Measurements from ENCODE around the gene TMEM163.

The TMEM163 gene

GRCh38 chr2:134452042-134452733 lies 266.6 kb downstream of the TMEM163 start:
- DNase-seq: no peak

DNA sequence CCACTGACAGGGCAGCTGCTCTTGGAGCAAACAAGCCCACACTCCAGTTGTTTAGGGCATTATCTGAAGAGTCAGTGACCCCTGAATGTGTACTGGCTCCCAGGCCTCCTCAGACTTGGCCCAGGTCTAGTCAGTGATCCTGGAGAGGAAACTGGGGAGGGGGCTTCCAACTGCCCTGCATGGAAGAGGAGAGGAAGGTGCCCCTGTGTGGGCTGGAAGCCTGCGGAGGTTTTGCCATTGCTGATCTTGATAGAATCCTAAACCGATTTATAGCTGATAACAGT lies 267.5 kb downstream of the TMEM163 start:
- no peak for DNase-seq

- no peak for DNase-seq
These were observed 268.9 kb downstream of the TMEM163 start for GRCh38 chr2:134449751-134450513.

GRCh38 chr2:134449157-134449556 lies 269.6 kb downstream of the TMEM163 start:
- no peak for DNase-seq

DNA sequence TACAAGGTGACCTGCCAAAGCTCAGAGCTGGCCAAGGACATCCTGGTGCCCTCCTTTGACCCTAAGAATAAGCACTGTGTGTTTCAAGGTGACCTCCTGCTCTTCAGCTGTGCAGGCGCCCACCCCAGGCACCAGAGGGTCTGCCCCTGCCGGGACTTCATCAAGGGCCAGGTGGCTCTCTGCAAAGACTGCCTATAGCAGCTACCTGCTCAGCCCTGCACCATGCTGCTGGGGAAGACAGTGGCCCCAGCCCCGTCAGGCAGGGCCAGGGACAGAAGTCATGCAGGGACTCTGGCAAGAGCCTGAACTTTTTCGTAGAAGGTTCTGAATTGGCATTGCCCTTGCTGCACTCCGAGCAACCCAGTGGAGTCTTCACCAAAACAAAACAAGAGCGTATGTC lies 270.1 kb downstream of the TMEM163 start:
- DNase-seq: no peak

- DNase-seq: no peak
These were observed 271.1 kb downstream of the TMEM163 start for GRCh38 chr2:134447669-134448068.

DNA sequence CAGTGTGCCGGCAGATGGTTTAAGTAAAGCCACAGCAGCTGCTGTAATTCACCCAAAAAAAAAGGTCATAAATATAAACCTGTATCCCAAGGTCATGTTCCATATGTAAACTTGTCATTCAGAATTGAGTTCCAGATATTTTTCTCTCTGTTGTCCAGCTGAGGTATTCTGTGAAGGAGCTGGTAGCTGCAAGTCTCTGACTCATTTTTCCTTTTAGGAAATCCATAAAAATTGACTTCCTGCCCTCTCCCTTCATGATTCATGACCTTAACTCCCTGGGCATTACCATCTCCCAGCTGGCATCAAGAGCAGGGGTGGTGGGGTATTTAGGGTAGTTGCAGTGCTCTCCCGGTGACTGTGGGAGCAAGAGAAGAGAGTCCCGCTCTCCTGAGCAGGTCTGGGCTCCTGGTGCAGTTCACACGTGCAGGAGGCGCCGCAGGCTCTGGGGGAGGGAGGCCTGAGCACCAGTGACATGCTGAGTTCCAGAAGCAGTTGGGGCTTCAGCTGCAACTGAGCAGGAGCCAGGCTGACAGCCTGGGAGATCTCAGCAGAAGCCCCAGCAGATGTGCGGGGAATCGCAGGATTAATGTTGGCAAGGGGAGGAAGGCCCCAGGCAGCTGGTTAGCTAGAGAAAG lies 272.3 kb downstream of the TMEM163 start:
- DNase-seq: no peak

- DNase-seq: no peak
These were observed 272.8 kb downstream of the TMEM163 start for GRCh38 chr2:134445985-134446382.

- no peak for DNase-seq
These were observed 273.7 kb downstream of the TMEM163 start for GRCh38 chr2:134445116-134445515.

GRCh38 chr2:134443814-134444480 lies 274.9 kb downstream of the TMEM163 start:
- DNase-seq: no peak

- no peak for DNase-seq
These were observed 277.5 kb downstream of the TMEM163 start for GRCh38 chr2:134441153-134441863.

DNA sequence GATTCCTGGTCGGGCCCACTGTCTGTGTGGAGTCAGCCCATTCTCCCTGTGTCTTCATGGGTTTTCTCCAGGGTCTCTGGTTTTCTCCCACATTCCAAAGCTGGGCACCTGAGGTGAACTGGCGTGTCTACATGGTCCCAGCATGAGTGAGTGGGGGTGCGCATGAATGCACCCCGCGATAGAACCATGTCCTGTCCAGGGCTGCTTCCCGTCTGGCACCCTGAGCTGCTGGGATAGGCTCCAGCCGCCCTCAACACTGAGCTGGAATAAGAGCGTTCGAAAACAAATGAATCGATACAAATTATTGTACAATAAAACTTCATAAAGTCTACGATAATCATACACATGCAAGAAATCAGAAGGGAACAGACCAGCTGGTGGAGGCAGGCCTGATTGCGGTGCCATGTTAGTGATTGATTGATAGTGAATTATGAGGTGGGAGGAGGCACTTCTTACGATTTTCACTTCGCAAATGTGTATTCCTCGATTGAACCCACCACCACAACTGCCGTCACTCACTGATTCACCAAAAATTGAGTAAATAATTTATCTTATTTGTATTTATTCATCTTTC lies 278.4 kb downstream of the TMEM163 start:
- no peak for DNase-seq

GRCh38 chr2:134438371-134438770 lies 280.4 kb downstream of the TMEM163 start:
- DNase-seq: no peak

GRCh38 chr2:134436706-134437105 lies 282.1 kb downstream of the TMEM163 start:
- no peak for DNase-seq

DNA sequence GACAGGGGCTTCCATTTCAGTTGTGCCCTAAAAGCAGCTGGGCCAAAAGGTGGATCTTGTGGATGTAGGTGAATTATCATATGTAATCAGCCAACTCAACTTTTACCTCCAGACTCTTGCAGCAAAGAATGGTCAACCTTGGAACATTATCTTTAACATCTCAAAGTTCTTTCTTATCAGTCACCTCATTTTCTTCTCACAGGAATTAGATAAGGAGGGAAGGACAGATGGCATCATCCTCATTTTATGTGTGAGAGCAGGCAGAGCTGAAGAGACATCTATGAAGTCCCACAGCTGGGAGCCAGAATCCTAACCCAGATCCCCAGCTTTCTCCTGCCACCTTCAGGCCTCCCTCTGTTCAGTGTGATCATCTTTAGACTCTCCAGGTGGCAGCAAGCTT lies 282.9 kb downstream of the TMEM163 start:
- DNase-seq: no peak

GRCh38 chr2:134435505-134435904 lies 283.3 kb downstream of the TMEM163 start:
- no peak for DNase-seq

DNA sequence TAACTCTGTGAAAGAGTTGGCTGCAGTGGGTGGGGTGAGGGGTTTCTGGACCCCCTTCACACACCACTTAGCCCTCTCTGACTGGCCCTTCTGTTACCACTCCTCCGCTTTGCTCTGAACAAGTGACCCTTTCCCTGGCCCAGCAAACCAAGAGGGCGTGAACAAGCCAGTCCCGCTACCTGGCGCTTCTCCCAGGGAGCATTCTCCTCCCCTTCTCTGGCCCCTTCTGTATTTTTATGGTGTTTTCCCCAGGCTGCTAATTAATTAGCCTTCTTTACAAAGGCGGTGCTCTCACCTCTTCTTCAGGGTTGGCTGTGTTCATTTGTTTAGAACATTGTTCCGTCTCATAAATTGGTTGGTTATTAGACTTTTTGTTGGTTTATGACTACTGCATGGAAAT lies 284.8 kb downstream of the TMEM163 start:
- no peak for DNase-seq

GRCh38 chr2:134433469-134433868 lies 285.3 kb downstream of the TMEM163 start:
- DNase-seq: no peak

- no peak for DNase-seq
These were observed 286.3 kb downstream of the TMEM163 start for GRCh38 chr2:134432435-134432883.

GRCh38 chr2:134431838-134432434 lies 286.9 kb downstream of the TMEM163 start:
- no peak for DNase-seq

GRCh38 chr2:134429886-134430285 lies 288.9 kb downstream of the TMEM163 start:
- DNase-seq: no peak

GRCh38 chr2:134426721-134427120 lies 292.1 kb downstream of the TMEM163 start:
- DNase-seq: no peak
